Adrenal gland (tissue), 12 donors: ENCODE measurements around the gene ETV1. TPM values are rescaled to one million over a fixed set of nuclear protein-coding genes. Genes with fewer than 3 reads are reported as not detected.
A peak's percentile ranks its signal among the peaks of the same experiment; 100 is the strongest.

Experiments
- DNase-seq, 7 donors: peaks; one replicate each; pipeline ENCODE4 v3.0.0-alpha.2; 2019 to 2020
- H3K27ac ChIP-seq, 5 donors: fragments of 200-600 bp; sonication (generic) in 4 of 5; 1 replicate in 3 of 5; 2 replicates in 2 of 5; pipeline versions ENCODE4 v1.5.1 to v1.8.0; 2016 to 2020; ENCODE audit warnings: mild to moderate bottlenecking in 1 of 5
- H3K27me3 ChIP-seq: fragments of 200-600 bp; 2 replicates; pipeline ENCODE4 v1.8.0; 2021
- H3K36me3 ChIP-seq, 2 donors: fragments of 200-600 bp; replicated peaks in 1 of 2; 1 replicate in 1 of 2; 2 replicates in 1 of 2; pipeline versions ENCODE4 v1.5.1 to v1.8.0; 2018 to 2022
- H3K4me1 ChIP-seq, 2 donors: fragments of 200-600 bp; replicated peaks in 1 of 2; 1 replicate in 1 of 2; 2 replicates in 1 of 2; pipeline versions ENCODE4 v1.5.1 to v1.8.0; 2018 to 2021
- H3K4me3 ChIP-seq, 4 donors: fragments of 200-600 bp; sonication (generic) in 3 of 4; one replicate each; pipeline ENCODE4 v1.5.1; 2016 to 2018
- H3K9me3 ChIP-seq, 3 donors: fragments of 200-600 bp; sonication (generic) in 1 of 3; replicated peaks in 1 of 3; 1 replicate in 2 of 3; 2 replicates in 1 of 3; pipeline versions ENCODE4 v1.5.1 to v1.8.0; 2016 to 2021
- CTCF ChIP-seq, 6 experiments: fragments of 450-650 bp in 4 of 6; fragments of 200-600 bp in 2 of 6; sonication (generic) in 1 of 6; IDR thresholded peaks; 1 replicate in 5 of 6; 2 replicates in 1 of 6; pipeline versions ENCODE4 v1.5.1 to v1.8.0; 2016 to 2021; ENCODE audit warnings: antibody characterized with exemption in 6 of 6, mild to moderate bottlenecking in 2 of 6, moderate library complexity in 1 of 6
- POLR2A ChIP-seq, 2 donors: fragments of 450-650 bp; IDR thresholded peaks; one replicate each; pipeline ENCODE4 v1.6.1; 2017; ENCODE audit warnings: antibody characterized with exemption in 2 of 2, mild to moderate bottlenecking in 2 of 2, moderate library complexity in 1 of 2
- WGBS, 4 donors: extraction: QIAGEN DNeasy Blood & Tissue Kit in 2 of 4; methylation state at CpG; one replicate each; pipeline versions ENCODE4 v1.1.5 to v1.1.7; 2013 to 2017; 5-methylcytosine and 5-hydroxymethylcytosine counted together
- intact Hi-C, 2 donors: fragments of 100-400 bp; cut with DNase I; formaldehyde crosslinking; loops; one replicate each; pipeline versions ENCODE4 v1.14.1 to v1.15.0; 2022 to 2023
- polyA plus RNA-seq, 3 donors: library from polyadenylated mRNA; stranded (reverse); fragments of 200-250 nt in 2 of 3; fragments of 350-450 nt in 1 of 3; fragmentation: Illumina TruSeq in 1 of 3; extraction: RNeasy Lipid Tissue Mini Kit (QIAGEN cat#74804) in 1 of 3; gene quantifications; one replicate each; pipeline ENCODE4 v1.2.3, GENCODE V29; 2013 to 2014
- total RNA-seq, 9 donors: library from RNA; depleted of rRNA in 4 of 9; stranded (reverse); fragments of >200 nt in 4 of 9; fragments of 120-200 nt in 1 of 9; fragmentation: NEBNext Ultra II Directional in 1 of 9; extraction: Animal tissue kit (Norgen Biotek cat#: 25700) in 1 of 9; gene quantifications; one replicate each; pipeline versions ENCODE4 v1.1.0 to v1.2.4, GENCODE V29; 2013 to 2023
- donor health status: healthy with polysubstance abuse.
- donor health status: Bipolar disorder and iron deficiency.
- donor health status: DM: yes; HTN: yes; CAD: no.
- donor health status: DM: no; HTN: no; CAD: no.
- donor health status: DM: no; HTN: no; CAD: no.
- donor health status: DM: yes; HTN: yes; CAD: no.

The ETV1 gene
- total and polyA plus RNA-seq, 12 donors: 12.1 to 80.0 (median 34.0) TPM

GRCh38 chr7:13849163-13849892 is 140.1 kb downstream of the ETV1 start:
- intact Hi-C loops: no loop called here
- Histone ChIP-seq H3K4me3 (no peak overlapping the region), H3K36me3 (no peaks in the 10 kb centered on the region), H3K9me3 (no peaks in the 10 kb centered on the region), H3K27ac (peak overlapping the region in 2 of 5 donors; percentile 22 to 35), H3K27me3 (no peaks in the 10 kb centered on the region), H3K4me1 (peaks cover 0 to 18% of the 10 kb centered on the region in 2 donors)
- peak in 2 of 7 donors; percentile 13 to 22 for DNase-seq
- no peak for TF ChIP-seq CTCF (IDR thresholded peaks at IDR 0.05)
- TF ChIP-seq POLR2A (IDR thresholded peaks at IDR 0.05): no peak
- 80 to 86% (median 83%) methylated on average over 3 of the region's 3 CpGs for WGBS, 4 donors

- peaks cover 0 to 18% of the 10 kb centered on the region in 2 donors for H3K4me1 ChIP-seq
- TF ChIP-seq POLR2A (IDR thresholded peaks at IDR 0.05) (no peak), CTCF (IDR thresholded peaks at IDR 0.05) (no peak)
- intact Hi-C loops: no loop called here
- peak overlapping the region in 3 of 5 donors; percentile 10 to 35 (median 22) for H3K27ac ChIP-seq
- H3K9me3 ChIP-seq: no peaks in the 10 kb centered on the region
- peak; percentile 42 to 73 (median 65) for DNase-seq
- WGBS, 4 donors: 34 to 60% (median 38%) methylated on average over 5 of the region's 5 CpGs
- H3K27me3 ChIP-seq: no peaks in the 10 kb centered on the region
- no peak overlapping the region for H3K4me3 ChIP-seq
- H3K36me3 ChIP-seq: no peaks in the 10 kb centered on the region
These were observed 140.8 kb downstream of the ETV1 start for GRCh38 chr7:13848681-13849131.

- no peak for DNase-seq
- Histone ChIP-seq H3K36me3 (no peaks in the 10 kb centered on the region), H3K4me3 (no peak overlapping the region), H3K9me3 (no peaks in the 10 kb centered on the region), H3K27ac (no peak overlapping the region), H3K27me3 (no peaks in the 10 kb centered on the region), H3K4me1 (peaks cover 0 to 18% of the 10 kb centered on the region in 2 donors)
- WGBS, 4 donors: 85 to 92% (median 91%) methylated on average over 4 of the region's 4 CpGs
- intact Hi-C loops: no loop called here
- TF ChIP-seq POLR2A (IDR thresholded peaks at IDR 0.05) (no peak), CTCF (IDR thresholded peaks at IDR 0.05) (no peak)
These were observed 143.1 kb downstream of the ETV1 start for GRCh38 chr7:13846386-13846785.

GRCh38 chr7:13845601-13846000 is 143.9 kb downstream of the ETV1 start:
- H3K27ac ChIP-seq: no peak overlapping the region
- no peaks in the 10 kb centered on the region for H3K27me3 ChIP-seq
- H3K36me3 ChIP-seq: no peaks in the 10 kb centered on the region
- DNase-seq: no peak
- H3K4me1 ChIP-seq: peaks cover 0 to 18% of the 10 kb centered on the region in 2 donors
- intact Hi-C loops: no loop called here
- 75 to 81% (median 78%) methylated on average over 3 of the region's 3 CpGs for WGBS, 4 donors
- no peak overlapping the region for H3K4me3 ChIP-seq
- TF ChIP-seq CTCF (IDR thresholded peaks at IDR 0.05): no peak
- TF ChIP-seq POLR2A (IDR thresholded peaks at IDR 0.05): no peak
- no peaks in the 10 kb centered on the region for H3K9me3 ChIP-seq
